GM21360 (cell line): ENCODE data around the gene SCP2.

Source experiments
- ATAC-seq: cut with Tn5 transposase; IDR thresholded peaks from one replicate; pipeline ENCODE4 v1.9.1; 2021; ENCODE audit warnings: mild to moderate bottlenecking, moderate library complexity; ENCODE audit not compliant: unreplicated experiment

The SCP2 gene

DNA sequence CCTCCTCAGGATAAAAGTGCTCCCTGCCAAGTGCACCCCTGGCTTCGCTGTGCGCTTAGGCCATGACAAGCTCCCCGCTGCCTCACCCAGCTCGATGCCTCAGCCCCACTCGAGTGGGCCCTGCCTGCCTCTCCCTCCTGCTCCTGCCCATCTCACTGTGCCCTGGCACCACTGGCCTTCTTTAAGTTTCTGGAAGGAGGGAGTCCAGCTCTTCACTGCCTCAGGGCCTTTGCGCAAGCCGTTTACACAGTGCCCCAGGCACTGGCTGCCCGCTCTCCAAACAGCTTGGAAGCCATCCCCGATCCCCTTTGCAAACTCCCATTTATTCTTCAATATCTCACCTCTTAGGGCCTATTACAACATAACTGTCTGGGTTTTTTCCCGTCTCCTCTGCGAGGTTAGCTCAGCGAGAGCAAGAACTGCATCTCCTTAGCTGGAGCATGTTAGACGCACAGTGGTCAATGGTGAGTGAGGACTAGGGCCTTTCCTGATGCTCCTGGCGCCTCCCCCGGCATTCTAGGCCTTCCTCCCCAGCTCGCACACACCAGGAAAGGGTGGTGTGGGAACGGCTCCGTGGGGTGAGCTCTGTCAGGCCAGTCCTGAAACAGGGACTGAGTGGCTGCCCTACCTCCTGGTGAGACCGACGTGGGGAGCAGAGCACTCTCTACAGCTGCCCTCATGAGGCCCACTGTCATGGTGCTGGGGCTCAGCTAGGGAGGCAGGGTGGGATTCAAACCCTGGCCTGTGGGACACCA, 166.9 kb downstream of the SCP2 start:
- ATAC-seq: no peak

DNA sequence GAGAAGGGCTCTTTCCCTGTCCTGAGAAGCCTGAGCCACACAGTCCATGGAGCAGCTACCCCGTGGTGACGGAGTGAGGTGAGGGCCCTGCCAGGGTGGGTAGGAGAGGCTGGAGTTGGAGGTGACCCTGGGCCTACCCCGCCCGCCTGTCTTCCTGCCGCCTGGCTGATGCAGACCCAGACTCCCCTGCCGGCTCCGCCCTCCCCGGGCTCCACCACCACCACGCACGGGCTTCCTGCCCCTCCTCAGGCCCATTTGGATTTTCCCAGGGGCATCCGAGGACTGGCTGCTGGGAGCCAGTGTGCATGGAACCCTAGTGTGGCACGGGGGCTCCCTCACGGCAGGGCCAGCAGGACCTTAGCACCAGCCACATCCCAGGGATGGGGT, 167.4 kb downstream of the SCP2 start:
- ATAC-seq: no peak
